ENCODE data around the gene ZNF8.

ZNF8 gene

DNA sequence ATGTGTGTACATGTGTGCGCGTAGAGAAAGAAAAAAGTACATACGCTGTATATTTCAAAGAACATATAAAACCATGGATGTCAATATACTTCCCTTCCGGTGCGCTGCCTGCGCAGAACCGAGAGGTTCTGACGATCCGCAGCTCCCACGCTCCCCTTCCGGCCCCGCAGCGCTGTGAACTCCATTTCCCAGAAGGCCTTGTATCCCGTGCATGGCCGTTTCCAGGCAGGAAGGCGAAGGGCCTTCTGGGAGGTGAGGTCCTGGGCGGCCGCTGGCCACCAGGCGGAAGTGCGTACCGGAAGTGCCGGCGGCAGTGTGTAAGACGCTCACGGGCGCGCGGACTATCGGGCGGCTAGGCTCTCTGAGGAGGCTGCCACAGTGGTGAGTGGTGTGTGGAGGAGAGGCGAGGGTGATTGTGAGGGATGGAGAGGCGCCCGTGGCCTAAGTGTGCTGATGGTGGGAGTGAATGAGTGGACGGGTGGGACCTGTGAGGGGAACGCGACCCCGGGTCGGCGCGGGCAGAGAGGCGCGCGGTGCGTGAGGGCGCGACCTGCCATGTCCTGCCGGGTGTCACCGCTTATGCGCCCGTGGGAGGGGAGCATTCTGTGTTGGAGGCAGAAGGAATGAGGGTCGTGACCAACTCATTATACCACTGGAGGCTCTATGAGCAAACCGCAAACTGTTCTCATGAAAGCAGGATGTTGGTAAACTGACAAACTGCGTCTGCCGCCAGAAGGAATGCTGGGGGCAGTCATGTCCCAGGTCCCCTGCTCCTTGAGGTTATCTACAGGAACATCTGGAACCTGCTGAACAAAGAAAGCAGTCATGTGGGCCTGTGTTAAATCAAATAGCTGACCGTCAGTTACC is 26.5 kb downstream of the ZNF8 start, which contains the start of gene ERVK3-1:
TSS of gene ERVK3-1 (plus strand) at position 313 of the 867 bp plus-strand sequence. CDS start 6,792 bp downstream, outside the sequence.
- Histone ChIP-seq H3K4me2 (ENCODE audit: low read depth, low read length, poor library complexity, severe bottlenecking) (peak within 1 kb of the TSS; percentile 96), H3K27me3 (ENCODE audit: insufficient read depth, low read length, poor library complexity, severe bottlenecking) (no peaks in the 10 kb centered on the region), H2AFZ (ENCODE audit: low read length) (peak within 1 kb of the TSS; percentile 85), H3K9me3 (ENCODE audit: insufficient read depth, low read depth, low read length) (no peaks in the 10 kb centered on the region), H3K9ac (ENCODE audit: low read depth, low read length, poor library complexity, severe bottlenecking) (peak within 1 kb of the TSS; percentile 89), H3K4me3 (ENCODE audit: low read length, poor library complexity, severe bottlenecking) (peak within 1 kb of the TSS; percentile 92), H3K4me1 (ENCODE audit: insufficient read depth, low read length, poor library complexity, severe bottlenecking) (peaks cover 38% of the 10 kb centered on the region), H3F3A (ENCODE audit: low read depth) (no peaks in the 10 kb centered on the region), H4K20me1 (ENCODE audit: insufficient read depth, low read length, poor library complexity, severe bottlenecking) (peaks cover 25% of the 10 kb centered on the region), H3K36me3 (ENCODE audit: insufficient read depth, low read length) (peaks cover 23% of the 10 kb centered on the region; the same call in 1 of the 2 replicates), H3K9me2 (replicated peaks; ENCODE audit: low read depth, low read length) (no peaks in the 10 kb centered on the region), H3K79me2 (ENCODE audit: insufficient read depth, low read length) (peaks cover 46% of the 10 kb centered on the region)
- no peak for TF ChIP-seq EZH2phosphoT487 (IDR thresholded peaks at IDR 0.05; ENCODE audit: borderline replicate concordance)
- TF ChIP-seq, protein P1, sequence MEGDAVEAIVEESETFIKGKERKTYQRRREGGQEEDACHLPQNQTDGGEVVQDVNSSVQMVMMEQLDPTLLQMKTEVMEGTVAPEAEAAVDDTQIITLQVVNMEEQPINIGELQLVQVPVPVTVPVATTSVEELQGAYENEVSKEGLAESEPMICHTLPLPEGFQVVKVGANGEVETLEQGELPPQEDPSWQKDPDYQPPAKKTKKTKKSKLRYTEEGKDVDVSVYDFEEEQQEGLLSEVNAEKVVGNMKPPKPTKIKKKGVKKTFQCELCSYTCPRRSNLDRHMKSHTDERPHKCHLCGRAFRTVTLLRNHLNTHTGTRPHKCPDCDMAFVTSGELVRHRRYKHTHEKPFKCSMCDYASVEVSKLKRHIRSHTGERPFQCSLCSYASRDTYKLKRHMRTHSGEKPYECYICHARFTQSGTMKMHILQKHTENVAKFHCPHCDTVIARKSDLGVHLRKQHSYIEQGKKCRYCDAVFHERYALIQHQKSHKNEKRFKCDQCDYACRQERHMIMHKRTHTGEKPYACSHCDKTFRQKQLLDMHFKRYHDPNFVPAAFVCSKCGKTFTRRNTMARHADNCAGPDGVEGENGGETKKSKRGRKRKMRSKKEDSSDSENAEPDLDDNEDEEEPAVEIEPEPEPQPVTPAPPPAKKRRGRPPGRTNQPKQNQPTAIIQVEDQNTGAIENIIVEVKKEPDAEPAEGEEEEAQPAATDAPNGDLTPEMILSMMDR (conservative IDR thresholded peaks at IDR 0.05; ENCODE audit: low read length), result no peak

DNA sequence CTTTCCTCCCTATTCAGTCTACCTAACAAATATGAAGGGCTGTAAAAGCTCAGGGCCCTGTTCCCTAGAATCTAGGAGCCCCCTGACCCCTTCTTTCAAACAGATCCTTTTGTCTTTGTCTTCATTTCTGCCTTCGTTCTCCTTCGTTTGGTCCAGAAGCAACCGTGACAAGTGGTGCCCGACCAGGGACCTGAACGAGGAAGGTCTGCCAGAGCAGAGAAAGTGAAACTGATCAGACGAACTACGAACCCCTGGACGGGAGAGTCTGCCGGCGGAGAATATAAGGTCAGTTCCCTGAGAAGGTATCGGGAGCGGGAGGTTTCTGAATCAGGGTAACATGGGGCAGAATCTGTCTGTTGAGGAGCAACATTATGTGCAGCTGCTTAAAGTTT is 27.2 kb downstream of the ZNF8 start:
- Histone ChIP-seq H3F3A (ENCODE audit: low read depth) (no peaks in the 10 kb centered on the region), H3K4me2 (ENCODE audit: low read depth, low read length, poor library complexity, severe bottlenecking) (peak overlapping the region; percentile 96), H2AFZ (ENCODE audit: low read length) (peak overlapping the region; percentile 85; the same call in 1 of the 2 replicates), H4K20me1 (ENCODE audit: insufficient read depth, low read length, poor library complexity, severe bottlenecking) (peaks cover 25% of the 10 kb centered on the region), H3K9me3 (ENCODE audit: insufficient read depth, low read depth, low read length) (no peaks in the 10 kb centered on the region), H3K9me2 (replicated peaks; ENCODE audit: low read depth, low read length) (no peaks in the 10 kb centered on the region), H3K36me3 (ENCODE audit: insufficient read depth, low read length) (peaks cover 16% of the 10 kb centered on the region; the same call in 1 of the 2 replicates), H3K4me1 (ENCODE audit: insufficient read depth, low read length, poor library complexity, severe bottlenecking) (peaks cover 38% of the 10 kb centered on the region), H3K79me2 (ENCODE audit: insufficient read depth, low read length) (peaks cover 46% of the 10 kb centered on the region), H3K27me3 (ENCODE audit: insufficient read depth, low read length, poor library complexity, severe bottlenecking) (no peaks in the 10 kb centered on the region), H3K9ac (ENCODE audit: low read depth, low read length, poor library complexity, severe bottlenecking) (peak overlapping the region; percentile 89), H3K4me3 (ENCODE audit: low read length, poor library complexity, severe bottlenecking) (peak overlapping the region; percentile 92)
- TF ChIP-seq, protein P1 (conservative IDR thresholded peaks at IDR 0.05; ENCODE audit: low read length), result no peak
- TF ChIP-seq EZH2phosphoT487 (IDR thresholded peaks at IDR 0.05; ENCODE audit: borderline replicate concordance), result no peak

DNA sequence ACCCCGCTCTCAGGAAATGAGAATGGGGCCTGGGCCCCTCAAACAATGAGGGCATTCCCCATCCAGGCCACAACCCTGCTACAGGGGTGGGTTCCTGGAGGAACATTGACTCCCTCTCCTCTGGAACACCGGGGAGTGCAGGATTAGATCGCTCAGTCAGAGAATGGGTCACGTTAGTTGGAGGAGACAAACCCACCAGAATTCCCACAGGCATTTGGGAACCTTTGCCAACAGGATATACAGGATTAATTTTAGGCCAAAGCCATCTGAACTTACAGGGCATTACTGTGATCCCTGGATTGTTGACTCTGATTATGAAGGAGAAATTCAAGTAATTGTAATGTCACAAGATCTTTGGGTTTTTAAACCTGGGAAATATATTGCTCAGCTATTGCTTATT is 29.0 kb downstream of the ZNF8 start:
- H4K20me1 ChIP-seq (ENCODE audit: insufficient read depth, low read length, poor library complexity, severe bottlenecking), result peaks cover 31% of the 10 kb centered on the region
- TF ChIP-seq EZH2phosphoT487 (IDR thresholded peaks at IDR 0.05; ENCODE audit: borderline replicate concordance), result no peak
- TF ChIP-seq, protein P1 (conservative IDR thresholded peaks at IDR 0.05; ENCODE audit: low read length), result no peak
- H2AFZ ChIP-seq (ENCODE audit: low read length), result no peak overlapping the region
- peaks cover 27% of the 10 kb centered on the region; the same call in 1 of the 2 replicates for H3K36me3 ChIP-seq (ENCODE audit: insufficient read depth, low read length)
- H3K27me3 ChIP-seq (ENCODE audit: insufficient read depth, low read length, poor library complexity, severe bottlenecking), result no peaks in the 10 kb centered on the region
- no peaks in the 10 kb centered on the region for H3F3A ChIP-seq (ENCODE audit: low read depth)
- no peaks in the 10 kb centered on the region for H3K9me3 ChIP-seq (ENCODE audit: insufficient read depth, low read depth, low read length)
- H3K79me2 ChIP-seq (ENCODE audit: insufficient read depth, low read length), result peaks cover 53% of the 10 kb centered on the region
- H3K4me2 ChIP-seq (ENCODE audit: low read depth, low read length, poor library complexity, severe bottlenecking), result peak overlapping the region; percentile 96
- peak overlapping the region; percentile 22 for H3K4me3 ChIP-seq (ENCODE audit: low read length, poor library complexity, severe bottlenecking)
- peaks cover 38% of the 10 kb centered on the region for H3K4me1 ChIP-seq (ENCODE audit: insufficient read depth, low read length, poor library complexity, severe bottlenecking)
- peak overlapping the region; percentile 32 for H3K9ac ChIP-seq (ENCODE audit: low read depth, low read length, poor library complexity, severe bottlenecking)
- no peaks in the 10 kb centered on the region for H3K9me2 ChIP-seq (replicated peaks; ENCODE audit: low read depth, low read length)

Measured in Loucy (cell line).